HepG2 (cell line): Measurements from ENCODE around the gene C4orf36.

ENCODE experiments used
- SMARCC2 ChIP-seq: fragments of 450-650 bp; IDR thresholded peaks from 2 replicates; pipeline ENCODE4 v1.6.1; 2017; ENCODE audit warnings: antibody characterized with exemption, mild to moderate bottlenecking
- TF ChIP-seq, protein P1 (sequence below): sonication (generic); formaldehyde crosslinking; IDR thresholded peaks from 2 replicates; pipeline ENCODE4 v1.4.0; 2020; ENCODE audit warnings: missing genetic modification reagents, borderline replicate concordance
- TF ChIP-seq, protein P2 (sequence below): sonication (generic); formaldehyde crosslinking; IDR thresholded peaks from 2 replicates; pipeline ENCODE4 v1.5.0; 2020; ENCODE audit warnings: mild to moderate bottlenecking, missing genetic modification reagents, moderate library complexity

DNA sequence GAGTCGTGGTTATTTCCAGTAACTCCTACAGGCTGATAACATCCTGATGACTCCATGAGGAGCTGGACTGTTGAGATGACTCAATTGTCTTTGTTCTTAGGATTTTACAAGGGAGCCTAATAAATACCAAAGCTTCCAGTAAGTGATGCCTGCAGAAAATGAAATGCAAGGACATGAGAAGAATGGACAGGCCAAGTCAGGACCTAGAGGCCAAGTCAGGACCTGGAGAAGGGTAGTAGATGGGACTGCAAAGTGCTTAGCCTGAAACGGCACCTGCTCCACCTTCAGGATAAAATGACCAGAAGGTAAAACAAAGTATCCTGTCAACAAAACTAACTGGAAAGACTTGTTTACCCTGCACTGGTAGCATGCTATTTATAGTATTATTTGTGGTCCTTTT lies 36.6 kb downstream of the C4orf36 start:
- TF ChIP-seq, protein P1, sequence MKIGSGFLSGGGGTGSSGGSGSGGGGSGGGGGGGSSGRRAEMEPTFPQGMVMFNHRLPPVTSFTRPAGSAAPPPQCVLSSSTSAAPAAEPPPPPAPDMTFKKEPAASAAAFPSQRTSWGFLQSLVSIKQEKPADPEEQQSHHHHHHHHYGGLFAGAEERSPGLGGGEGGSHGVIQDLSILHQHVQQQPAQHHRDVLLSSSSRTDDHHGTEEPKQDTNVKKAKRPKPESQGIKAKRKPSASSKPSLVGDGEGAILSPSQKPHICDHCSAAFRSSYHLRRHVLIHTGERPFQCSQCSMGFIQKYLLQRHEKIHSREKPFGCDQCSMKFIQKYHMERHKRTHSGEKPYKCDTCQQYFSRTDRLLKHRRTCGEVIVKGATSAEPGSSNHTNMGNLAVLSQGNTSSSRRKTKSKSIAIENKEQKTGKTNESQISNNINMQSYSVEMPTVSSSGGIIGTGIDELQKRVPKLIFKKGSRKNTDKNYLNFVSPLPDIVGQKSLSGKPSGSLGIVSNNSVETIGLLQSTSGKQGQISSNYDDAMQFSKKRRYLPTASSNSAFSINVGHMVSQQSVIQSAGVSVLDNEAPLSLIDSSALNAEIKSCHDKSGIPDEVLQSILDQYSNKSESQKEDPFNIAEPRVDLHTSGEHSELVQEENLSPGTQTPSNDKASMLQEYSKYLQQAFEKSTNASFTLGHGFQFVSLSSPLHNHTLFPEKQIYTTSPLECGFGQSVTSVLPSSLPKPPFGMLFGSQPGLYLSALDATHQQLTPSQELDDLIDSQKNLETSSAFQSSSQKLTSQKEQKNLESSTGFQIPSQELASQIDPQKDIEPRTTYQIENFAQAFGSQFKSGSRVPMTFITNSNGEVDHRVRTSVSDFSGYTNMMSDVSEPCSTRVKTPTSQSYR: no peak
- TF ChIP-seq, protein P2, sequence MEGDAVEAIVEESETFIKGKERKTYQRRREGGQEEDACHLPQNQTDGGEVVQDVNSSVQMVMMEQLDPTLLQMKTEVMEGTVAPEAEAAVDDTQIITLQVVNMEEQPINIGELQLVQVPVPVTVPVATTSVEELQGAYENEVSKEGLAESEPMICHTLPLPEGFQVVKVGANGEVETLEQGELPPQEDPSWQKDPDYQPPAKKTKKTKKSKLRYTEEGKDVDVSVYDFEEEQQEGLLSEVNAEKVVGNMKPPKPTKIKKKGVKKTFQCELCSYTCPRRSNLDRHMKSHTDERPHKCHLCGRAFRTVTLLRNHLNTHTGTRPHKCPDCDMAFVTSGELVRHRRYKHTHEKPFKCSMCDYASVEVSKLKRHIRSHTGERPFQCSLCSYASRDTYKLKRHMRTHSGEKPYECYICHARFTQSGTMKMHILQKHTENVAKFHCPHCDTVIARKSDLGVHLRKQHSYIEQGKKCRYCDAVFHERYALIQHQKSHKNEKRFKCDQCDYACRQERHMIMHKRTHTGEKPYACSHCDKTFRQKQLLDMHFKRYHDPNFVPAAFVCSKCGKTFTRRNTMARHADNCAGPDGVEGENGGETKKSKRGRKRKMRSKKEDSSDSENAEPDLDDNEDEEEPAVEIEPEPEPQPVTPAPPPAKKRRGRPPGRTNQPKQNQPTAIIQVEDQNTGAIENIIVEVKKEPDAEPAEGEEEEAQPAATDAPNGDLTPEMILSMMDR (CRISPR knock-in tag): no peak
- TF ChIP-seq SMARCC2: no peak
